Neural cell (in vitro differentiated cells): ENCODE results near the gene CLDND1. TPM values are rescaled to one million over a fixed set of nuclear protein-coding genes. Genes with fewer than 3 reads are reported as not detected.

Experiments used
- H2AFZ ChIP-seq: fragments of 200-600, 300-800 bp; sonication (generic), shearing (Covaris generic); 2 replicates; pipeline ENCODE4 v1.6.0; 2014; ENCODE audit warnings: low read depth, mild to moderate bottlenecking, antibody characterized with exemption, low read length, moderate library complexity
- H3F3A ChIP-seq: fragments of 200-600 bp; shearing (Covaris generic); 2 replicates; pipeline ENCODE4 v1.6.1; 2016; ENCODE audit warnings: mild to moderate bottlenecking, moderate library complexity, mixed read lengths, antibody characterized with exemption, low read length; ENCODE audit not compliant: insufficient read depth, poor library complexity, severe bottlenecking
- H3K27ac ChIP-seq: fragments of 200-600, 300-800 bp; sonication (generic), shearing (Covaris generic); 2 replicates; pipeline ENCODE4 v1.5.1; 2014; ENCODE audit warnings: mild to moderate bottlenecking, low read length, moderate library complexity
- H3K27me3 ChIP-seq: fragments of 300-800, 200-600 bp; sonication (generic), shearing (Covaris generic); 2 replicates; pipeline ENCODE4 v1.6.0; 2014; ENCODE audit warnings: mild to moderate bottlenecking, low read depth, low read length, moderate library complexity; ENCODE audit not compliant: insufficient read depth
- H3K36me3 ChIP-seq: fragments of 300-800, 200-600 bp; sonication (generic), shearing (Covaris generic); 2 replicates; pipeline ENCODE4 v1.5.1; 2014; ENCODE audit warnings: mild to moderate bottlenecking, antibody characterized with exemption, low read length, moderate library complexity; ENCODE audit not compliant: insufficient read depth
- H3K4me2 ChIP-seq: fragments of 300-800, 200-600 bp; sonication (generic), shearing (Covaris generic); 2 replicates; pipeline ENCODE4 v1.6.0; 2014; ENCODE audit warnings: mild to moderate bottlenecking, low read length
- H3K4me3 ChIP-seq: fragments of 300-800, 200-600 bp; sonication (generic), shearing (Covaris generic); 2 replicates; pipeline ENCODE4 v1.5.1; 2014; ENCODE audit warnings: mild to moderate bottlenecking, low read length, moderate library complexity
- H3K79me2 ChIP-seq: fragments of 200-600 bp; shearing (Covaris generic); replicated peaks from 2 replicates; pipeline ENCODE4 v1.6.0; 2014; ENCODE audit warnings: mild to moderate bottlenecking, low read length, moderate library complexity; ENCODE audit not compliant: insufficient read depth
- H3K9ac ChIP-seq: fragments of 300-800, 200-600 bp; sonication (generic), shearing (Covaris generic); 2 replicates; pipeline ENCODE4 v1.6.1; 2016; ENCODE audit warnings: mild to moderate bottlenecking, low read length, mixed read lengths
- H3K9me2 ChIP-seq: fragments of 200-600 bp; shearing (Covaris generic); 2 replicates; pipeline ENCODE4 v1.6.1; 2016; ENCODE audit warnings: mild to moderate bottlenecking, low read length, mixed read lengths; ENCODE audit not compliant: insufficient read depth
- H3K9me3 ChIP-seq: fragments of 200-600, 300-800 bp; sonication (generic), shearing (Covaris generic); 2 replicates; pipeline ENCODE4 v1.6.1; 2016; ENCODE audit warnings: mild to moderate bottlenecking, mixed run types, low read length, moderate library complexity, mixed read lengths
- H4K20me1 ChIP-seq: fragments of 200-600 bp; shearing (Covaris generic); 2 replicates; pipeline ENCODE4 v1.6.1; 2016; ENCODE audit warnings: mild to moderate bottlenecking, mixed run types; ENCODE audit not compliant: insufficient read depth
- EP300 ChIP-seq: fragments of 450-650 bp; conservative IDR thresholded peaks from 2 replicates; pipeline ENCODE4 v1.6.1; 2014; ENCODE audit warnings: antibody characterized with exemption, mild to moderate bottlenecking, moderate library complexity; ENCODE audit not compliant: poor library complexity, severe bottlenecking
- EZH2 ChIP-seq: fragments of 200-600, 300-800 bp; shearing (Covaris generic), sonication (generic); IDR thresholded peaks from 2 replicates; pipeline ENCODE4 v1.6.1; 2014; ENCODE audit warnings: antibody characterized with exemption, low read length, borderline replicate concordance, mild to moderate bottlenecking; ENCODE audit not compliant: insufficient read depth, poor library complexity, severe bottlenecking
- MXI1 ChIP-seq: fragments of 450-650 bp; conservative IDR thresholded peaks from 2 replicates; pipeline ENCODE4 v1.6.1; 2014; ENCODE audit warnings: antibody characterized with exemption, mild to moderate bottlenecking; ENCODE audit not compliant: poor library complexity, severe bottlenecking
- POLR2AphosphoS5 ChIP-seq: IDR thresholded peaks from 2 replicates; pipeline ENCODE4 v1.6.1; 2012
- RAD21 ChIP-seq: fragments of 450-650 bp; conservative IDR thresholded peaks from 2 replicates; pipeline ENCODE4 v1.6.1; 2014; ENCODE audit warnings: antibody characterized with exemption, mild to moderate bottlenecking, moderate library complexity
- SMC3 ChIP-seq: fragments of 450-650 bp; conservative IDR thresholded peaks from 2 replicates; pipeline ENCODE4 v1.6.1; 2014; ENCODE audit warnings: antibody characterized with exemption, mild to moderate bottlenecking, moderate library complexity; ENCODE audit not compliant: poor library complexity
- TAF1 ChIP-seq: IDR thresholded peaks from 2 replicates; pipeline ENCODE4 v1.6.1; 2012; ENCODE audit warnings: low read depth
- polyA plus RNA-seq: library from polyadenylated mRNA; depleted of rRNA; stranded (reverse); fragments of >200 nt; gene quantifications from 2 replicates; pipeline ENCODE4 v1.2.3, GENCODE V29; 2014
- TF ChIP-seq, protein P1 (sequence below): fragments of 450-650 bp; IDR thresholded peaks from 2 replicates; pipeline ENCODE4 v1.5.1; 2014; ENCODE audit warnings: antibody characterized with exemption, mild to moderate bottlenecking, moderate library complexity; ENCODE audit not compliant: poor library complexity, severe bottlenecking
- TF ChIP-seq, protein P2 (sequence below): IDR thresholded peaks from 2 replicates; pipeline ENCODE4 v1.6.1; 2012; ENCODE audit warnings: borderline replicate concordance

CLDND1 gene
- polyA plus RNA-seq, 1 donor from 2014 or later: 162 TPM

DNA sequence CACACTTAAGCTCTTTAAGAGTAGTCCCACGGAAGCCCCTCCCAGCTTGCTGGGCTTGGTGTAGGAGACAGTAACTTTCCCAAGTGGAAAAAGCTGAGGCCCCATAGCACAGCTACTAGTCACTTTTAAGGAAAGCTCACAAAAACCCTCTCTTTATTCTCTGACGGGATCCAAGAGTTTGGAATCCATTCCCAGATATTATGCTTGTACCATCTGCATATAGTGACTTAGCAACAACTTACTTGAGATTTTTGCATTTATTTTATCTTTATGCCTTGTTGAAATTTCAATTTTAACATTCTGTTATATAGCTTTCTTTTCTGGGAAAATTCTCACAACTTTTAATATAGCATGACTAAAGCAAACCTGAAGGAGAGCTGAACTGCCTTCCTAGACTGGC, 28.5 kb upstream of the CLDND1 start:
- no peaks in the 10 kb centered on the region for H3K9me2 ChIP-seq
- no peak overlapping the region for H3K27ac ChIP-seq
- no peak overlapping the region for H3K4me2 ChIP-seq
- H3K79me2 ChIP-seq: no peaks in the 10 kb centered on the region
- H2AFZ ChIP-seq: no peak overlapping the region
- H4K20me1 ChIP-seq: no peaks in the 10 kb centered on the region
- no peak overlapping the region for H3K4me3 ChIP-seq
- H3F3A ChIP-seq: no peaks in the 10 kb centered on the region
- TF ChIP-seq RAD21 (no peak), POLR2AphosphoS5 (no peak), SMC3 (no peak), MXI1 (no peak), EP300 (no peak), EZH2 (no peak), TAF1 (no peak)
- TF ChIP-seq, protein P1, sequence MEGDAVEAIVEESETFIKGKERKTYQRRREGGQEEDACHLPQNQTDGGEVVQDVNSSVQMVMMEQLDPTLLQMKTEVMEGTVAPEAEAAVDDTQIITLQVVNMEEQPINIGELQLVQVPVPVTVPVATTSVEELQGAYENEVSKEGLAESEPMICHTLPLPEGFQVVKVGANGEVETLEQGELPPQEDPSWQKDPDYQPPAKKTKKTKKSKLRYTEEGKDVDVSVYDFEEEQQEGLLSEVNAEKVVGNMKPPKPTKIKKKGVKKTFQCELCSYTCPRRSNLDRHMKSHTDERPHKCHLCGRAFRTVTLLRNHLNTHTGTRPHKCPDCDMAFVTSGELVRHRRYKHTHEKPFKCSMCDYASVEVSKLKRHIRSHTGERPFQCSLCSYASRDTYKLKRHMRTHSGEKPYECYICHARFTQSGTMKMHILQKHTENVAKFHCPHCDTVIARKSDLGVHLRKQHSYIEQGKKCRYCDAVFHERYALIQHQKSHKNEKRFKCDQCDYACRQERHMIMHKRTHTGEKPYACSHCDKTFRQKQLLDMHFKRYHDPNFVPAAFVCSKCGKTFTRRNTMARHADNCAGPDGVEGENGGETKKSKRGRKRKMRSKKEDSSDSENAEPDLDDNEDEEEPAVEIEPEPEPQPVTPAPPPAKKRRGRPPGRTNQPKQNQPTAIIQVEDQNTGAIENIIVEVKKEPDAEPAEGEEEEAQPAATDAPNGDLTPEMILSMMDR: no peak
- TF ChIP-seq, protein P2, sequence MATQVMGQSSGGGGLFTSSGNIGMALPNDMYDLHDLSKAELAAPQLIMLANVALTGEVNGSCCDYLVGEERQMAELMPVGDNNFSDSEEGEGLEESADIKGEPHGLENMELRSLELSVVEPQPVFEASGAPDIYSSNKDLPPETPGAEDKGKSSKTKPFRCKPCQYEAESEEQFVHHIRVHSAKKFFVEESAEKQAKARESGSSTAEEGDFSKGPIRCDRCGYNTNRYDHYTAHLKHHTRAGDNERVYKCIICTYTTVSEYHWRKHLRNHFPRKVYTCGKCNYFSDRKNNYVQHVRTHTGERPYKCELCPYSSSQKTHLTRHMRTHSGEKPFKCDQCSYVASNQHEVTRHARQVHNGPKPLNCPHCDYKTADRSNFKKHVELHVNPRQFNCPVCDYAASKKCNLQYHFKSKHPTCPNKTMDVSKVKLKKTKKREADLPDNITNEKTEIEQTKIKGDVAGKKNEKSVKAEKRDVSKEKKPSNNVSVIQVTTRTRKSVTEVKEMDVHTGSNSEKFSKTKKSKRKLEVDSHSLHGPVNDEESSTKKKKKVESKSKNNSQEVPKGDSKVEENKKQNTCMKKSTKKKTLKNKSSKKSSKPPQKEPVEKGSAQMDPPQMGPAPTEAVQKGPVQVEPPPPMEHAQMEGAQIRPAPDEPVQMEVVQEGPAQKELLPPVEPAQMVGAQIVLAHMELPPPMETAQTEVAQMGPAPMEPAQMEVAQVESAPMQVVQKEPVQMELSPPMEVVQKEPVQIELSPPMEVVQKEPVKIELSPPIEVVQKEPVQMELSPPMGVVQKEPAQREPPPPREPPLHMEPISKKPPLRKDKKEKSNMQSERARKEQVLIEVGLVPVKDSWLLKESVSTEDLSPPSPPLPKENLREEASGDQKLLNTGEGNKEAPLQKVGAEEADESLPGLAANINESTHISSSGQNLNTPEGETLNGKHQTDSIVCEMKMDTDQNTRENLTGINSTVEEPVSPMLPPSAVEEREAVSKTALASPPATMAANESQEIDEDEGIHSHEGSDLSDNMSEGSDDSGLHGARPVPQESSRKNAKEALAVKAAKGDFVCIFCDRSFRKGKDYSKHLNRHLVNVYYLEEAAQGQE: no peak
- no peak overlapping the region for H3K9ac ChIP-seq
- H3K9me3 ChIP-seq: no peaks in the 10 kb centered on the region
- no peaks in the 10 kb centered on the region for H3K27me3 ChIP-seq
- H3K36me3 ChIP-seq: no peaks in the 10 kb centered on the region

DNA sequence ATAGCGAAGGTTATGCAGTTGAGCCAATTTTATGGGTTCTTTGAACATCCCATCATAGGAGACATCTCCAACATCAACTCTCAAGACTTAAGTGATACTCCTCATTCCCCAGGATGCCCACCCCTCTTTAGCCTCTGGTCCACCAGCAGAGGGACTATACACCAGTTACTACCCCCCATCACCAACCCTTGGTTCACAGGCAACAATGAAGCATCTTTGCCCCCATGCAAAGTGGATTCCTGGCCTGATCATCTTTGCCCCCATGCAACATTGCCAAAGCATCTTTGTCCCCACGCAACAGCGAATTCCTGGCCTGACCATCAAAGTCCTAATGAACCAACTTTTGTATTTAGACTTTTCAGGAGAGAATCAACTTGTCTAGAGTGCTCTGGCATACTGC, 28.1 kb upstream of the CLDND1 start:
- no peaks in the 10 kb centered on the region for H3K9me2 ChIP-seq
- no peaks in the 10 kb centered on the region for H3F3A ChIP-seq
- no peaks in the 10 kb centered on the region for H3K36me3 ChIP-seq
- H3K9me3 ChIP-seq: no peaks in the 10 kb centered on the region
- H2AFZ ChIP-seq: no peak overlapping the region
- H4K20me1 ChIP-seq: no peaks in the 10 kb centered on the region
- no peak overlapping the region for H3K4me2 ChIP-seq
- H3K4me3 ChIP-seq: no peak overlapping the region
- no peaks in the 10 kb centered on the region for H3K27me3 ChIP-seq
- no peak for TF ChIP-seq MXI1
- TF ChIP-seq TAF1: no peak
- TF ChIP-seq, protein P2: no peak
- no peak for TF ChIP-seq RAD21
- TF ChIP-seq, protein P1: no peak
- no peak for TF ChIP-seq EZH2
- TF ChIP-seq EP300: no peak
- no peak for TF ChIP-seq SMC3
- no peak for TF ChIP-seq POLR2AphosphoS5
- no peak overlapping the region for H3K27ac ChIP-seq
- no peaks in the 10 kb centered on the region for H3K79me2 ChIP-seq
- H3K9ac ChIP-seq: no peak overlapping the region
